NCI-H187 (cell line): ENCODE measurements around the gene CKLF.
"Not testable (repeated sequence)": the region's sequence is repeated elsewhere in the genome, so short reads cannot be mapped to it uniquely, and the experiment has no call there.

Experiments used
- DNase-seq, 2 experiments: peaks; one replicate each; lab custom pipeline; 2025; lab: John Stamatoyannopoulos, UW

Gene CKLF

DNA sequence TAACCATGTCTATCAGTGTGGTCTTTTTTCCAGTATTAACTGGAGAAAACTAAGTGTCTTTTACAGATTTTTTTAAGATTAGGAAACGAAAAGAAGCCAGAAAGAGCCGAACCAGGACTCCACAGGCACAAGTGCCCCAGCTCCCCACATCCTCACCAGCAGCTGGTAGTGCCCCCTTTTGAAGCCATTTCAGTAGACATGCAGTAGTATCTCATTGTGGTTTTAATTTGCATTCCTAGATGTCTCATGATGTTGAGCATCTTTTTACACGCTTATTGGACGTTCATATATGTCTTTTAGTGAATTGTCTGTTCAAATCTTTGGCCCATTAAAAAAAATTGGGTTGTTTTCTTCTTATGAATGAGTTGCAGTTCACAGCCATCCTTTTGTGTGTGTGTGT lies 47.4 kb downstream of the CKLF start:
- no peak for DNase-seq

DNA sequence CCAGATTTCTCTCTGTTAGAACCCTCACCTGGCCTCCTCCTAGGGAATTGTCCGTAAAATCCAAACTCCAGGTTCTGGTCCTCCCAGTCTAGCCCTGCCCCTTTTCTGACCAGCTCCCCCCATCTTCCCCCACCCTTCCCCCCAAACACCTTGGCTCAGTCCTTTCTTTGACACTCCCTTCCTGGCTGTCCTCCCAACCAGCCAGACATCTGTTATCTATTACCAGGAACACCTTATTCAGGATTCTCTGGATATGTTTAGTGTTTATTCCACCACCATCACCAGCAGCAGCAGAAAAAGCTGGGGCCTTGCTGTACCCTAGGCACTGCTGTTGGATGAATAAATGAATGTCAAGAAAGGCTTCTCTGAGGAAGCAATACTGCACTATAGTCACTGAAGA lies 48.1 kb downstream of the CKLF start:
- DNase-seq: no peak

DNA sequence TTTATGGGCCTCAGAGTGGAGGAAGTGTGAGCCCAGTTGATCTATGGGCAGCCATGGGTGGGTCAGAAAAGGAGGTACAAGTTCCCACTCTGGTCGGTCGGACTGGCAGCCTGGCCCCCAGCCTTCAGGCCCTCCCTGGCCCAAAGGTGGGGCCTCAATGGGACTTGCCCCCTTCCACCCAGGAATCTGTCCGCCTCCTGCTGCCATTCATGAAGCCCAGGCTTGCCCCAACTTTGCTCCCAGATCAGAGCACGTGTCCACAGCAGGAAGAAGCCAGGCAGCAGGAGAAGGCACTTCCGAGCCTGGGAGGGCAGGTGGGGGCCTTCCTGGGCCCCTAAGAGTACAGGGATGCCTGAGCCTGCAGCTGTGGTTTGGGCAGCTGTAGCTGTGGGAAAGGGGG lies 49.1 kb downstream of the CKLF start:
- no peak for DNase-seq

DNA sequence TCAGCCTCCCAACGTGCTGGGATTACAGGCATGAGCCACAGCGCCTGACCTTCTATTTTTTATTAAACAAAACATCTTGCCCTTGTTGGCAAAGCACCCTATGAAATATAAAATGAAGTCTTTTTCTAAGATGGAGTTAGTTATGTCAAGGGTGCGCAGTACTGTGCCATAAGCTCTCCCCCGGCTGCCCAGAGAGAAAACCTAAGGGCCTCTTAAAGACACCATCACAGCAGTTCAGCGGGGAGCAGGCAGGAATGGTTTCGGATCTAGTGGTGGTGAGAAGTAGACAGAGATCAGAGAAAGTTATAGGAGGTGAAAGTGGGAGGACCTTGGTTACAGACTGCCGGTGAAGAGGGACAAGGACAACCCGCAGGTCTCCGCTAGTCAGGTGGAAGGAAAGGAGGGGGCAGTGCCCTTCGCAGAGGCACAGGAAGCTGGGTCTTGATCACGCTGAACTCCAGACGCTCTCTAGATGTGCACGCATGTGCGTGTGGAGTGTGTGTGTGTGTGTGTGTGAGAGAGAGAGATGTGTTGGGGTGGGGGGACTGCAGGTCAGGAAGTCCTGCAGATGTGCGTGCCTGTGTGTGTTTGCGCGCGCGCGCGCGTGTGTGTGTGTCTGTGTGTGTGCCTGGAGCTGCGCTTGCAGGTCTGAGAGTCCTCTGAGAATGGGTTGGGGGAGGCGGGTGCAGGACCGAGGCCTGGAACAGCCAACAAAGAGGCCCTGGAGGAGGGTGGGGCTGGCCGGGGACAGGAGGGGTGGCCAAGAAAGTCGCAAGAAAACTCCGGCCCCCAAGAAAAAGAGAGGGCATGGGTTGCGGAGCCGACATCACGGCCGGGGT lies 51.4 kb downstream of the CKLF start:
- DNase-seq: no peak

DNA sequence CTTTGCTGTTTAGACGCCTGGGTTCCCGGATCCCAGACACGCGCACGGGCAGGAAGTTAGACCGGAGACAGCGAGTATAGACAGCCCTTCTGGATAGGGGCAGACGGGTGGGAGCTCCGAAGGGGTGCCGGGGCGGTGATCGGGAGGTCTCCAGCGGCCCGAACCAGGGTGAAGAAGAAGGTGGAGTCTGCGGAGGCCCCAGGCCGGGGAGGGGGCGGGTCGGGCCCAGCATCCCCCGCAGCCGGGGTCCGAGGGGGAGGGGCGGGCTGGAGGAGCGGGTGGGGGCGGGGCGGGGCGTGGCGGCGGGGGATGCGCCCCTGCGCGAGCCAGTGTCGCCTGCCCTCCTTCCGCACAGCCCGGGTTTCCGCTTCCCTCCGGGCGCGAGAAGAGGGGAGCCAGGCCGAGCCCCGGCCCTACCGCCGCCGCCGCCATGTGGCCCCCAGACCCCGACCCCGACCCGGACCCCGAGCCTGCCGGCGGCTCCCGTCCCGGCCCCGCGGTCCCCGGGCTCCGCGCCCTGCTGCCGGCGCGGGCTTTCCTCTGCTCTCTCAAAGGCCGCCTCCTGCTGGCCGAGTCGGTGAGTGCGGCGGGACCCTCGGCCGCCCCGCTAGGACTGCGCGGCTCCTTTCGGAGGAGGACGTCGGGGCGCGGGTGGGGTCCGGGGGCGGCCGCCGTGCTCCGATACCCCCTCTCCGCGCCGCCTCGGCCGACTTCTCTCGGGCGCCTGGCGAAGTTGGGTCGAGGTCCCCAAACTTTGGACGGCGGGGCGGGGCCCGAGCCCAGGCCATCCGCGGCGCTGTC lies 52.2 kb downstream of the CKLF start, which contains the start of gene CMTM3:
TSS of gene CMTM3 (plus strand) at position 329 of the 801 bp plus-strand sequence. CDS start at position 431, 102 bp downstream.
- DNase-seq: no peak

DNA sequence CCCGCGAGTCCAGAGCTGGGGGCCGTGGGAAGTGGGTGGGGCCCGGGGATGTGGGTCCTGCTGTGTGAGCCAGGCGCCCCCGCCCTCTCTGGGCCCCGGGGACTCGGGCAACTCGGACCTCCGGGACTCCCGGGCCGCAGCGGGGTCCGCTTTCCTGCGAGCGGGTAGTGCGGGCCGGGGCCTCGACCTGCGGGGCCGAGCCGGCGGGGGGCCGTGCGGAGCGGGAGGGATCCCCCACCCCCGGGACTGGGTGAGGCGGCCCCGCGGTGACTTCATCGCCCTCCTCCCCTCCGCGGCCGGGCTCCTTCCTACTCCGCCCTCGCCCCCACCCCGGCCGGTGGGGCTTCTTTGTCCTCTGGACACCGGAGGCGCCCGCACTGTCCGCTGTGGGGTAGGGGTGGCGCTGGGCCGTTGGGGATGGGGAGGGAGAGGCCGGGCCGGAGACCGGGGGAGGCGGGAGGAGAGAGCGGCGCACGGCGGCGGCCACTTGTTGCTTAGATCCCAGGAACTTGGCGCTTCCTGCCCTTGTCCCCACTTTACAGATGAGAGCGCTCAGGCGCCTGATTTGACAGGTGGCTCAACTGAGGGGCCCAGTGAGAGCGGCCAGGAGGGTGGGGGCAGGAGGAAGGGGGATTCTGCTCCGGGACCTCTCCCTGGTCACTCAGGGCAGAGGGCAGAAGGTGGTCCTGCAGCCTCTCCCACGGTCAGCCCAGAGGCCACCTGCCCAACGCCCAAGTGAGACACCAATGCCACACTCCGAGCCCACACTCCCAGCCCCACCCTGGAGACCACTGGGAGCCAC lies 53.0 kb downstream of the CKLF start:
- DNase-seq: no peak

DNA sequence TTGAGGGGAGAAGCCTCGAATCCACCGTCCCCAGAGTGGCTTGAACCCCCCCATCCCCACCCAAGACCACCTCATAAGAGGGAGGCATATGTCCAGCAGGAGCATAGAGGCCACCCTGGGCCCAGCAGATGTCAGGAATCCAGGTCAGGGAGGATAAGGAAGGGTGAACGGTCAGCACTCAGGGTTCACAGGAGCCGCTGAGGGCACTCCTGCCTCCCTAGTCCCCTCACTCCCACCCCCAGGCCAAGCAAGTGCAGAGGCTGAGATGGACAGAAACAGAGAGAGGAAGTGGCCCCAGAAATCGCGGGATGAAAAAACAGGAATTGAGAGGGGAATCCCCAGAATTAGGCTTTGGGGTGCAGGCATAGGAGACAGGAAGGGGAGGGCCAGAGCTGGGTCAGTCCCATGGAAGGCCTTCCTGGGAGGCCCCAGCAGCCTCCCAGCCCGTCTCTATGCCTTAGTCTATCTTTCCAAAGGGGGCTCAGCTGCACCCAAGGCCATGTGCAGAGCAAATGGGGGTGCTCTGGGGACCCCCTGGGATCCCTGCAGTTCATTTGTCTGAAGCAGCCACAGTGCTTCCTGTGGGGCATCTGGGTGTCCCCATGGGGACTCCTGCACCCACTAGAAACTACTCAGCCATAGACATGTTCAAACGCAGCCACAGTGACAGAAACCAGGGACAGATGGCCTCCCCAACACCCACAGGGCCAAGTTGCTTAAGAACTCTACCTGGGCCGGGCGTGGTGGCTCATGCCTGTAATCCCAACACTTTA lies 53.8 kb downstream of the CKLF start:
- no peak for DNase-seq

DNA sequence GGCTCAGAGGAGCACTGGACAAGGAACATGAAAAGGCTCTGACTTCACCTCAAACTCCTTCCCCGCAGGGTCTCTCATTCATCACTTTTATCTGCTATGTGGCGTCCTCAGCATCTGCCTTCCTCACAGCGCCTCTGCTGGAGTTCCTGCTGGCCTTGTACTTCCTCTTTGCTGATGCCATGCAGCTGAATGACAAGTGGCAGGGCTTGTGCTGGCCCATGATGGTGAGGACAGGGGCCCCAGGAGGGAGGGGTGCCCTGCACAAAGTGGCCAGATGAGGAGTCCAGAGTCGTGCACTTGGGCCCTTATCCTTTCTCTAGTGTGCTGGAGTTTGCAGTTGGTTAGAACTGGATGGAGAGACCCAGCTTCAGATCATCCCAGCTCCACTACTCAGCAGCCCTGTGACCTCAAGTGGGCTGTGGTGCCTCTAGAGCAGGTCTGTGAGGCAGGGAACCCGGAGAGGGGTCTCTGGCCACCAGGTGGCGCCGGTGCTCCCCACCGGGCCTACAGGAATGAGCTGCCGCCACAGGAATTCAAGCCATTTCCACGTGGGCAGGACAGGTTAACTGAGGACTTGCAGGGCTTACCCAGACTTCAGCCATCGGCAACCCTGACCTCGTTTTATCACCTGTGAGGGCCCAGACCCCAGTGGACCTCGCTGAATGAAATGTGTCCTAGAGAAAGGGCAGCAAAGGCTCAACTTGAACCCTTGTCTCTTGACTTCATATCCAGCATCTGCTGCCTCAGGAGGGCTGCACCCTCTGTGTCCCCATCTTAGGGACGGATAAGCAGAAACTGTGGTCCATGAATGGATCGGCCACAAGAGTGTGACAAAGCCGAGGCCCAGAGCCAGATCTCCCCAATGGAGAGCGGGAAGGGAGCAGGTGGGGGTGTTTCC lies 56.1 kb downstream of the CKLF start:
- DNase-seq: peak; percentile 24 to 48

DNA sequence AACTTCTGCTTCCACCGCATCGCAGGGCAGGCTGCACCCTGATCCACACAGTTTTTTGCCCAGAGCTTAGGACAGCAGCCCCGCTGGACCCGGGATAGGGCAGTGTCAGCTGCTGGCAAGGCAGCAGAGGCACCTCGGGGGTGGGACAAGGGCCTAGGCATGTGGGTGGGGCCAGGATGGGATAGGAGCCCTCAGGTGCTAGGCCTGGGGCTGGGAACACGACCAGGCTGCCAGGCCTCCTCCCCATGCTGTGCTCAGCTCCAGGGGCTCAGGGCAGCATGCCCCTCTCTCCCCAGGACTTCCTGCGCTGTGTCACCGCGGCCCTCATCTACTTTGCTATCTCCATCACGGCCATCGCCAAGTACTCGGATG lies 56.7 kb downstream of the CKLF start:
- DNase-seq: no peak

DNA sequence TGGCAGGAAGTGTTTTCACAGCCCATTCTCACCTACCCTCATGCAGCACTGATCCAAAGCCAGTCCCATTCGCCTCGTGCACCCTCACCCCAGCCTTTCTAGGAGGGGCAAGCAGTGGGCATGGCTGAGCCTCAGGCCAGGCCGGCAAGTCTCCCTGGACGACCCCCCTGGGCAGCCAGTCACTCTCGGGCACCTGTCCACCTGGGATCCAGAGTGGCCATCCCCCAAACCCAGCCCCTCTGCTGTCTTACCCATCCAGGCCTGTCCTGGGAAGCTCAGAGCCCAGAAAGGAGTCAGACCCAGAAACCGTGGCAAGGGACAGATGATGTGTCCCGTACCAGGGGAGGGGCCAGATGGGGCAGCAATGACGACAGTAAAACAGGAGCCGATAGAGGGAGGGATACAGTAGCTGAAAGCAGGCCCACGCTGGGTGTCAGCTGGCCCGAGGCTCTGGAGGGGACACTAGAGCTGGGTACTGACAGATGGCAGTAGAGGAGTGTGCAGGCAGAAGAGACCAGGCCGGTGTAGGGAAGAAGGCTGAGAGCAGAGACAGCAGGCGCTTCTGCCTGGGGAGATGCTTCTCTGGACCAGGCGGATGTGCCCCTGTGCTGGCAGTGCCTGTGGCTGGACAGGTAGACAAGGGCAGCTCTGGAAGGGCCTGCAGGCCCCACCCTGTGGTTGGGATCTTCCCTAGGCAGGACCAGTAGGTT lies 57.9 kb downstream of the CKLF start:
- DNase-seq: no peak

DNA sequence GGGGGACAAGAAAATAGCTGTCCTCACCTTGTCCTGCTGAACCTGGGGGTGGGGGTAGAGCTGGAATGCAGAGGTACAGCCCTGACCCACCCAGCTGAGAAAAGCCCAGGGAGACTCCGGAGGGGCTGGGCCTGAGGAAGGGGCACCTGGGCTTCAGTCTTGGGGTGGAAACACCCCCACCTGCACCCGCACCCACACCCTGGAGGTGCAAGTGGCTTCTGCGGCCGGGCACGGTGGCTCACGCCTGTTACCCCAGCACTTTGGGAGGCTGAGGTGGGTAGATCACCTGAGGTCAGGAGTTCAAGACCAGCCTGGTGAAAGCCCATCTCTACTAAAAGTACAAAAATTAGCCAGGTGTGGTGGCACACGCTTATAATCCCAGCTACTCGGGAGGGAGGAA lies 59.5 kb downstream of the CKLF start:
- DNase-seq: not testable (repeated sequence)

DNA sequence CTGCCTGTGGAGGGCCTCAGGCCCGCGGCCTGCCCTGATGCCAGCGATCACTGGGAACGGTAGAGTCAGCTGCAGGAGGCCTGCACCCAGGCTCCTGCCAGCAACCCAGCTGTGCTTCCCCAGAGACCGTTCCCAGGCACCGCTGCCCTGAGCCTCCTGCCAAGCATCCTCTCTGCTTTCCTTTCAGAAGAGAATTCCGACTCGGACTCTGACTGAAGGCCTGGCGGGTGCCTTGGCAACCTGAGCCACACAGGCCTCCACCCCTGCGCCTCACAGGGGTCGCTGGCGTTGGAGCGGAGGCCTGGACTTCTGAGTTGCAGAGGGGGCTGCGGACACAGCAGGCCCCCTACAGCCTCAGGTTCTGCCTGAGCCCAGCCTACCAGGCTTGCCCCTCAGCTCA lies 60.0 kb downstream of the CKLF start:
- DNase-seq: no peak

DNA sequence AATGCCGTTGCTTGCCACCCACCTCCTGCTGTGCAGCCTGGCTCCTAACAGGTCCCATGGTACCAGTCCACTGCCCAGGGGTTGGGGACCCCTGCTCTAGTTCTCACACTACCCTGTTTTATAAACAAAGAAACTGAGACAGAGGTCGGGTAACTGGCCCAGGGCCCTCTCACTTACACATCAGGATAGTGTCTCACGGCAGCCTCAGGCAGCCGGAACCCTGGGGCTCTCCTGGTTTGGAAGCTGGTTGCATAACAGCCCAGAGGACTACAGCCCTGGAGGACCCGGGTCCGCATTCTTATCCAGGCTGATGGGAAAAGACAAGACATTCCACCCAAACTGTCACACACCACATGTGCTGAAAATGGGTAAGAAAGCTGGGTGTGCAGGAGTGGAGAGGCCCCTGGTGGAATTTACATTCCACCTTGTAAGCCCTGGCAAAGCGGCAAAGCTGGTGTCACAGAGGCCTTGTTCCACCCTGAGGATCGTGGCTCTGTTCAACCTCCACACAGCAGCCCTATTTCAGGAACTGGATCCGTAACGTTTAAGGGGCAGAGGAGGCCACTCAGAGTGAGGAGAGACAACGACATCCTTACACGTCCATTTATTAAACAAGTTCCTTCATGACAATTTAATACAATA lies 61.9 kb downstream of the CKLF start:
- DNase-seq: no peak
